NCI-H1436 treated with DMSO at 0.1 percent for 48 hours (cell line): ENCODE data around the gene ATPAF1.

Experiments used
- DNase-seq: peaks from one replicate; lab custom pipeline; 2025; lab: John Stamatoyannopoulos, UW

The ATPAF1 gene

DNA sequence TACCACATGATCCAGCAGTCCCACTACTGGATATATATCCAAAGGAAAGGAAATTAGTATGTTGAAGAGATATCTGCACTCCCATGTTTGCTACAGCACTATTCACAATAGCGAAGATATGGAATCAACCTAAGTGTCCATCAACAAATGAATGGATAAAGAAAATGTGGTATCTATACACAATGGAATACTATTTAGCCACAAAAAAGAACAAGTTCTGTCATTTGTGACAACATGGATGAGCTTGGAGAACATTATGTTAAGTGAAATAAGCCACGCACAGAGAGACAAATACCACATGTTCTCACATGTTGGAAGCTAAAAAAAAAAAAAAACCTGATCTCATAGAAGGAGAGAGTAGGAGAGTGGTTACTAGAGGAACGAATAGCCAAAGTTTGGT is 17.7 kb downstream of the ATPAF1 start:
- DNase-seq = no peak

DNA sequence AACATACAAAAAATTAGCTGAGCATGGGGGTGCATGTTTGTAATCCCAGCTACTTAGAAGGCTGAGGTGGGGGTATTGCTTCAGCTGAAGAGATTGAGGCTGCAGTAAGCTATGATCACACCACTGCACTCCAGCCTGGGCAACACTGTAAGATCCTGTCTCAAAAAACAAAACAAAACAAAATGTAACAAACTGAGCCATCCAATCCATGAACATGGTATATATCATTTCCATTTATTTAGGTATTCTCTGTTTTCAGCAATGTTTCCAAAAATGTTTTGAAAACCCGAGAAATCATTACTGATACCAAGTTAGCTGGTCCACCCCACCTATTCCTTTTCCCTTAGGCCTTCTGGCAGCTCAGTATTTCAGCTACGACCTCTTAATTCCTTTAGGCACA is 18.4 kb downstream of the ATPAF1 start:
- no peak for DNase-seq

DNA sequence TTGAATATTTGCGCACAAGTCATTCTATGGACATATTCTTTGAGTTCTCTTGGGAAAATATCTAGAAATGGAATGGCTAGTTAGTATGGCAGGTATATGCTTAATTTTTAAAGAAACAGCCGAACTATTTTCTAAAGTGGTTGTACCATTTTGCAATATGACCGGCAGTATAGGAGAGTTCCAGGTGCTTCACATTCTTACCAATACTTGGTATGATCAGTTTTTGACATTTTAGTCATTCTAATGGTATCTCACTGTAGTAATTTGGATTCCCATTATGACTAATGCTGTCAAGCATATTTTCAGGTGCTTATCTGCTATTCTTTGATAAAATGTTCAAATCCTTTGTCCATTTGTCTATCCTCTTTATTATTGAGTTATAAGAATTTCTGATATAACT is 20.6 kb downstream of the ATPAF1 start:
- DNase-seq = no peak

DNA sequence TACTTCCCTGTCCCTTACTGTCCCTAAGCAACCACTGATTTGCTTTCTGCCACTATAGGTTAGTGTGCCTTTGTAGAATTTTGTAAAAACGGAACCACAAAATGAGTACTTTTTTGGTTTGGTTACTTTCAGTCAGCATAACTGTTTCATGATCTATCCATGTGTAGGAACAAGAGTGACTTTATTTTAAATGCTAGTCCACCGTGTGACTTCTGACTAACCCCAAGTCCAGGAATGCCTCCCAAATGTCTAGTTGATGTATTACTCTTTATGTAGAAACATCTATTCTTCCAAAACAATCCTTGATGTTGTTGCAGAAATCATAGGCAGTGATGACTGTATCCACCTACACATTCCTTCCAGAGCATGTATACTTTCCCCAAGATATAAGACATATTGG is 21.3 kb downstream of the ATPAF1 start:
- no peak for DNase-seq

DNA sequence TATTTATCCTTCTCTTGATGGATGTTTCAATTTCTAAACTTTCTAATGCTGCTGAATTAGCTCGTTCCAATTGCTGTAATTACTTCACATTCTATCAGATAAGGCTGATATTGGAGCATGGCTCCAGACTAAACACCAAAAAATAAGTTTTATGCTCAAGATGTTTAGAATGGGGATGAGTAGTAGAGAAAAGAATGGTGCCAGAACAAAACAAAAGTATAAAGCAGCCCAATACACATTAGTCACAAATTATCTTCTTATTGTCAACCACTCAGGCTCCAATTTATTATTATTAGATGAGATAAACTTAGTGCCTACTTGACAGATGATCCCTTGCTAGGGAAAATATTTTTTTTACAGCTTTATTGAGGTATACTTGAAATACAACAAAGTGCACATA is 21.8 kb downstream of the ATPAF1 start:
- no peak for DNase-seq

DNA sequence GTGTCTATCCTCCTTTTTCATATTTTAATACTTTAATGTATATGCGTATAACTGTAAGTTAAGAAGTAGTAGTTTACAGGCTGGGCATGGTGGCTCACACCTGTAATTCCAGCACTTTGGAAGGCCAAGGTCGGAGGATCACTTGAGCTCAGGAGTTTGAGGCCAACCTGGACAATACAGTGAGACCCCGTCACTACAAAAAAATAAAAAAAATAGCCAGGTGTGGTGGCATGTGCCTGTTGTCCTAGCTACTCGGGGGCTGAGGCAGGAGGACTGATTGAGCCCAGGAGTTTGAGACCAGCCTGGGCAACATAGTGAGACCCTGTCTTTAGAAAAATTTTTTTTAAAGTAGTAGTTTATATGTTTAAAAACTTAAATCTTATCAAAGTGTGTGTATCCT is 22.3 kb downstream of the ATPAF1 start:
- DNase-seq = no peak

DNA sequence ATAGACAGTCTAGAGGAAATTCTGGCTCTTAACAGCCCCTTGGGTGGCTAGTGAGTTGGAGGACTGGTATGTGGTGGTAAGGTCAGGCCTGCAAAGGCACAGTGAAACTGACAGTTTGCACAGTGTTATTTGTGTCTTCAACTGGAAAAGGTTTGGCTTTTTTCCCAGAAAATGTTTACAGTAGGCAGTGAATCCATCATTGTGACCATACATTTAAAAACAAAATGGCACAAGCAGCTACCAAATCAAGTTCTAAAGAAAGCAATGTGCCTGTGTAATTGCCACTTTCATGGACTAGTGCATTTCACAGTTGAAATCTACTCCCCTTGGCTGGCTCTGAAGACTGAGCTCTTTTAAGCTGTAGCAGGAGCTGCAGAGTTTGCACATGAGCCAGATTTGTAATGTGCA is 24.8 kb downstream of the ATPAF1 start:
- DNase-seq = peak; percentile 49

DNA sequence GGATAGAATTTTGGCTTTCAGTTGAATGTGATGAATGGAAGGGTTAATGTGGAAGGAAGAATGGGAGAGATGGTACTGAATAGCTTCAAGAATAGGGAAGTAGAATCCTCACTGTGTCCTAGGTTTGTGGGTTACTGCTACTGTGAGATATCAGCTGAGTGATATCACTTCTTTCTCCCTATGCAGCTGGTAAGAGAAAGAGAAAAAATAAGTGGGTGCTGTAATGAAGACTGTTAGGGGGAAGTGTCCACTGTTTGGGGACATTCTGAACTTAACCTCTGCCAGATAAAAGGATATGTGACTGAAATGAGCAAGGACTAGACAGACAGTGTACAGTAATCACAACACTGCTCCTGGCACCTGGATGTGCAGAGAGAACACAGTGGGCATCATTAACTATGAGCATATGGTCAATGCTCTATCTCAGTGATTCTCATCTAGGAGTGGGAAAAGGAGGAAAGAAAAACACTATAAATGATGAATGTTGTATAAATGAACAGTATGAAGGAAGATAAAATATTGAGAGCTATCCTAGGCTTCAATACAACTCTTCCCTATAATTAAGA is 26.0 kb downstream of the ATPAF1 start:
- DNase-seq = no peak

DNA sequence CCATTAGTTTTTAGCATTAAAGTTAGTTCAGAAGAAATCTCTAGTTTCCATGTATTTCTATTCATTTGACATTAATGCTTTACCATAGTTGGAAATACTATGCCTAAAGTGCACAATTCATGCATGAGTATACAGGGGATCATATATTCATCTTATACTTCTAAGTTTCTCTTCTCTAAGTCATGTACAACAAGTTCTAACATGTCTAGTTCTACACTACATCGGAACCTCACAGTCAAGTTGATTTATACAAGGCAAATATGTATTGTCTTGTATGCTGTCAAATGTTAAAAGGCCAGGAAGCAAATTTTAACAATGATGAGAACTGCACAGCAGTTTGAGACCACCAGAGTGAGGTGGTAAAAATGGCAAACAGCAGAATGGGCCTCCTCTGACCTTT is 28.6 kb downstream of the ATPAF1 start:
- DNase-seq = no peak

DNA sequence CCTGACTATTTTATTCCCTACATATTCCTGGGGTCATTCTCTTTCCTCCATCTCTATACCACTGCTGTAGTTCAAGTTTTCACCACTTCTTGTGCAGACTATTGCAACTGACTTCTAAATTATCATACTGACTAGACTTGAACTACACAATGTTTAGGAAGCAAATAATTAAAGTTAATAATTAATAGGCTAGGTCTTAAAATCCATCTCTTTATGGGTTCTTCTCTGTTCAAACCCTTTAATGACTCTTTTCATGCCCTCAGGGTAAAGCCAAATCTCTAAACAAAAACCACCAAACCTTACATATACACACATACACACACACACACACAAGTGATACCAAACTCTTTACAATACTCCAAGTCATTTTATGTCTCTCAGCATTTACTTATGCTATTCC is 29.2 kb downstream of the ATPAF1 start:
- no peak for DNase-seq

DNA sequence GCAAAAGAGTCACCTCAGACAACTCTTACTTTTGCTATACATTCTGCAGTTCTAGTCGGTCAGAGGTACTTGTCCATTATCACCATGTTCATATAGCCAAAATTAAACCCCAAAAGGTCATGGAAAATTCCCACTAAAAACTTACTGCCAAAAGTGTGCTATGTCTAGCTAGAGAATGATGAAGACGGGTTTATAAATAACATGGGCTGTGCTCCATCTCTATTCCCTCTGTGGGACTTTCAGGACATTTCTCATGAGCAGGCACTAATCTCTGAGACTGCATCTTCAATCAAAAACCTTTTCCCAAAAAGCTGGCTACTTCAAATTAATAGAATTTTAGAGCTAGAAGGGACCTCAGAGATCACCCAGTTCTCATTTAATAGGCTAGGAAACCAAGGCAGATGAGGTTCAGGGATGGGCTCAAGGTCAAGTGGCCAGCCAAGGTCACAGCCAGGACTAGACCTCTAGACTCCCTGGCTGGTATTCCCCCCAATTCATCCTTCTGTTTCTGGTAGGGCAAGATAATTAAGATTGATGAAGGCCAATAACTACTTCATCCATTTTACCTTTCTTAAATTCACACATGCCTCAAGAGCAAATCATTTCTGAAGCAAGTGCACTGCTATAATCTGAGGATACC is 30.6 kb downstream of the ATPAF1 start:
- no peak for DNase-seq

DNA sequence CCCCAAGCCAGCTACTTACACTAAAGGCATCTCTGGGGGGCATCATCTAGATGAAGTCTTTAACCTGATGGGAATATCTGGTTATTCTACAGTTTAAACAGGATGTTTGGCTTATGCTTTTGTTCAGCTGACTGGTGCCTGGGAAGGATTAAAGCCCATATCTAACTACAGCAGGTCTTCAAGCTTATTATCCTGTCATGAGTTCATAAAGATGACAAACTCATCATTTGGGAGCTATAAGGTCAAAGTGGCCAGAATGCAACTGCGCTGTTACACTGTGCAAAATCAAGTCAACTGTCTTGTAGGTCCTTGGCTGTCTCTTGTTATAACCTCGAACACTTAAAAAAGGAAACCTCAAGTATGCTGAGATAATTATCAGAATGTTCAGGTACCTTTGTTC is 33.0 kb downstream of the ATPAF1 start:
- DNase-seq = no peak

DNA sequence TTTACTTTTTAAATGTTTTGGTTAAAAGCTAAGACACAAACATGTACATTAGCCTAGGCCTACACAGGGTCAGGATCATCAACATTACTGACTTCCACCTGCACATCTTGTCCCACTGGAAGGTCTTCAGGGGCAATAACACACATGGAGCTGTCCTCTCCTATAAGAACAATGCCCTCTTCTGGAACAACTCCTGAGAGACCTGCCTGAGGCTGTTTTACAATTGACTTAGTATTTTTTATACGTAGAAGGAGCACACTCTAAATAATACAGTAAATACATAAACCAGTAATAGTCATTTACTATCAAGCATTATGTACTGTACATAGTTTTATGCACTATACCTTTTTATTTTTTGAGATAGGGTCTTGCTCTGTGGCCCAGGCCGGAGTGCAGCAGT is 37.4 kb downstream of the ATPAF1 start:
- DNase-seq = no peak

DNA sequence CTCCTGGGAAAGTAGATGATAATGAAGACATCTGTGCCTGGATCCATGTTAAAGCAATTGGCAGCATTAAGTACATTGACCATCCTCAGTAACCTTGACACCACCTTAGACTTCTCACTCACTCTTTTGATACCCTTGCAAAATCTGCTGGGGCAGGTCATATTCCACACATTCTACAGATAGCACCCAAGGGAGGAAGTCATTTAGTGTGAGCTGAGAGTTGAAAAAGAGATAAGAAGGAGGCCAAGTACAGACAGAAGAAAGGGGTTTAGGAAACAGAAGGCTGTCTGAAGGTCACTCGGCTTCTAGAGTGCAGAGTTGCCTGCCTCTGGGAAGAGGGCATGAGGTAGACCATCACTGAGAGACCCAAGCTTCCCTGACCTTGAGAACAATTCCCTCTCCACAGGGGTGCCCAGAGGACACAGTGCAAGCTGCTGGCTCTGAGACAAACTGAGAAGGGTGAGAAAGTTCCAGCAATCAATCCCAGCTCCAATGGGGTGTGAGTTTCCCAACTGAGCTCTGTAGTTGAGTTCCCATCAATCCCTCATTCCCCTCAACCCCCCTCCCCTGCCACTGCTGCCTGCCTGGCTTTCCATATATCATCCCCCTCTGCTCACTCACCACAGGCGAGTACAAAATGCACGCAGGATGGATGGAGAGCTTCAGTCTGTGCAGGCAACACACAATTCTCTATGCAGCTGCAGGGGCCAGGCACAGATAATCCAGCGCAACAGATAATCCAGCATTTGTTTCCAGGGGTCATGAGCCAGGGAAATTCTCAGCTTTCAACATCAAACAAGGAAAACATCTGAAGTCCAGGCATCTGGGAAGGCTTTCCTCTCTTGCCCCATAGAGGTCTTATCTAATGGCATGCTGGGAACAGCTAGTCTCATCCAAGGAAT is 44.2 kb downstream of the ATPAF1 start:
- DNase-seq = no peak

DNA sequence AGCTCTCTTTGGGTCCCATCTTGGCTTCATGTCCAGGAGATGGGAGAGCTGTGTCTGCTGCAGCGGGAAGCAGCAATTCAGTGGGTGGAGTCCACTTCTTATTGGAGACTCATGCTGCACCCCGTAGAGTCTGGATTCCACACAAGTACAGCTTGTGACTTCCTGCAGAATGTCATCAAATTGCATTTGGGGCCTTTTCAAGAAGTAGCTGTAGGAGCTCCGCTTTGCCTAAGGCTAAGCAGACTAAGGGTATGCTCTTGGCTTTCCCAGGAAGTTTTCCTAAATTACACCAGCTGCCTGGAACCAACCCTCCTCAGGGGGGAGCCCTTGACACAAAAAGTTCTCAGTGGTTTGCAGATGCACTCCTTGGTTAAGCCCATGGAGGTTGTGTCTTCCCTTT is 45.8 kb downstream of the ATPAF1 start:
- DNase-seq = no peak

DNA sequence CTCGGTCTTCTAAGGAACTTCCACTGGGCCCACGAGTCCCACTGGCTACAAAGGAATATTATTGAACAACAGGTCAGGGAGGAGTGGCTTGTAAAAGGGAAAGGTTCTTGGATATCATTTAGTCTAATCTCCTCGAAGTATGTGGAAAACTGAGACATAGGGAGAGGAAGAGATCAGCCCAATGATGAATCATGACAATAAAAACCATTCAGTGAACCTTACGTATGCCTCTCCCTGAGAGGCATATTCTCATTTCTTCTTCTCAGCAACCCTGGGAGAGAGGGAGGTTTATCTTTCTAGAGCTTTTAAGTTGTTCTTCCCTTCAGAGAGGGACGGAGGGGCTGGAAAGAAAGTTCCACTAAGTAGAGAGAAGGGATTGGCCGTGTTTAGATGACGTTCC is 46.2 kb downstream of the ATPAF1 start:
- no peak for DNase-seq

DNA sequence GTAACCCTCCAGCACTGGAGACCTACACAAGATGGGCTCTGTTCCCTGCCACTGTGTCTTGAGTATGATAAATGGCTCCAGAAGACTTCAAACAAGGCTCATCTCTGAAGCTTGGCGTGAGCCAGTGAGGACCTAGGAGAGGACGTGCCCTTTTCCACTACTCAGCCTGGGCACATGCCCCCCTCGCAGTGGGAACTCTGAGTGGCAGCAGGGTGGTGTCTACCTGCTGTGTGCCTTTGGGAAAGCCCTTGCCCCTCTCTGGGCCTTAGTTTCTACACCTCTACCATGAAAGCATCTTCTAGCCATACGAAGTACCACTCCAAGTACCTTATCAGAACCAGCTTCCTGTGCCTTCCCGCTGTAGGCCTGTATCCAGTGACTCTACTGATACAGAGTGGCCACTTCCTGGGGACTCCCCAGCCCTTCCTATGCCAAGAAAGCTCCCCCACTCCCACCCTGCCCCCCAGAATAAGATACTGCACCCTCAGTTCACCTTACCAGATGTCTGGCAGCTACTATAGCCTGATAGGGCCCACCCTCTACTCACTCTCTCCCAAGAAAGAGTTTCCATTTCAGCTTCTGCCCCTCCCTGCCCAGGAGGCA is 48.4 kb downstream of the ATPAF1 start:
- DNase-seq = no peak

DNA sequence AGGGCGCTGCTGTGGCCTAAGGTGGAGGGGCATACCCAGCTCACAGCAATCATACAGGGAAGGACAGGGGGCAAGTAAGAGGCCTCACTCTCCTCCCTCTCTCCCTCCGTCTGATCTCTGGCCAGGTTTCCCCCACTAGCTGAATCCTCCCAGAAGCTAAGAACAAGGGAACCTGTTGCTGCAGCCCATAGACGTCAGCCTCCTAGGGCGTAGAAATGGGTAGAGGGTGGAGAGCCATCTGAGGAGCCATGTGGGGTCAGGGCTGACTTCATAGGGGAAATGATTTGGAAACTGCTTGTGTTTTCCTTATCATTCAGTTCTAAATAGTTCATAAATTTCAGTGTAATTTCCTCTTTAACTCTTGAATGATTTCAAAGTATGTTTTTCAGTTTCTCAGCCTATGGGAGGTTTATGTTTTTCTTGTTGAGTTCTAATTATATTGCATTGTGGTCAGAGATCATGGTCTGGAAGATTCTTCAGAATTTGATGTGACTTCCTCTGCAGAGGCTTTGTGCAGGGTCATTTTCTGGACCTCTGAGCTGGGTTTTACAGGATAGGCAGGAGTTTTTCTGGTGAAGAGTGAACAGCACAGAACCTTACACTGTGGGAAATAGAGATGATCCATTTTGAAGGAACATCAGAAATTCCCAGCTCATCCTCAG is 49.3 kb downstream of the ATPAF1 start:
- no peak for DNase-seq

DNA sequence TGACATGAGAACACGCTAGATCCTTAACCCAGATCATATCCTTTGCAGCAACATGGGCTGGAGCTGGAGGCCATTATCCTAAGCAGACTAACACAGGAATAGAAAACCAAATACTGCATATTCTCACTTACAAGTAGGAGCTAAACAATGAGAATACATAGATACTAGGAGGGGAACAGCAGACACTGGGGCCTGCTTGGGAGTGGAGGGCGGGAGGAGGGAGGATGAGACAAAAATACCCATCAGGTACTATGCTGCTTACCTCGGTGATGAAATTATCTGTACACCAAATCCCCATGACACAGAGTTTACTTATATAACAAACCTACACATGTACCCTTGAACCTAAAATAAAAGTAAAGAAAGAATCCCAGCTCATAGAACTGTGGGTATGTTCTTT is 50.3 kb downstream of the ATPAF1 start:
- no peak for DNase-seq

DNA sequence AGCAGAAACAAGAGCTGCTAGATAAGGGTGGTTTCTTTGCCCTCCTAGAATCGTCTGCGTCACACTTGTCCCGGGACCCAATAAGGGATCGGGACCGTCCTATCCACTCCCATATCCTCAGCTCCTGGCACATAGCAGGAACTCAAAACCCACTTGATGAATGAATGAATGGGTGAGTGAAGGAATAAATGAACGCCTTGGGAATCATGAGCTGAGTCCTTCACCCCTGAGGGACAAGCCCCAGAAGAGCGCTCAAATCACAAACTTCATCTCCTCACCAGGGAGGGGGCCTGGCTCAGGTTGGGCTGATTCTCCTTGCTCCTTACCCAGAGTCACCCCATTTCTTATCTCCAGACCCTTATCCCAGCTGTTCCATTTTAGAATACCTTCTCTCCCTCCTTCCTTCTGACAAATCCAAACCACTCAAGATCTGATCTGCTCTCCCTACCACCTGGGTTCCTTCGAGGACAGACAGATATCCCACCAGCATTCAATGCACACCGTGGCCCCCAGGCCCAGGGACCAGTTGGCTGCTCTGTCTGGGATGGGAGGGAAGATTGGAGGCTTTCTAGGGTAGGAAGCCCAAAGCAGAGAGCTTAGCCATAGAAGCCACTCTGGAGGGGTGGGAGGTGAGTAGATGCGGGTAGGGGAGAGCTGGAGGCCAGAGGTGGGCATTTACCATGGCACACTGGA is 50.9 kb downstream of the ATPAF1 start:
- no peak for DNase-seq

DNA sequence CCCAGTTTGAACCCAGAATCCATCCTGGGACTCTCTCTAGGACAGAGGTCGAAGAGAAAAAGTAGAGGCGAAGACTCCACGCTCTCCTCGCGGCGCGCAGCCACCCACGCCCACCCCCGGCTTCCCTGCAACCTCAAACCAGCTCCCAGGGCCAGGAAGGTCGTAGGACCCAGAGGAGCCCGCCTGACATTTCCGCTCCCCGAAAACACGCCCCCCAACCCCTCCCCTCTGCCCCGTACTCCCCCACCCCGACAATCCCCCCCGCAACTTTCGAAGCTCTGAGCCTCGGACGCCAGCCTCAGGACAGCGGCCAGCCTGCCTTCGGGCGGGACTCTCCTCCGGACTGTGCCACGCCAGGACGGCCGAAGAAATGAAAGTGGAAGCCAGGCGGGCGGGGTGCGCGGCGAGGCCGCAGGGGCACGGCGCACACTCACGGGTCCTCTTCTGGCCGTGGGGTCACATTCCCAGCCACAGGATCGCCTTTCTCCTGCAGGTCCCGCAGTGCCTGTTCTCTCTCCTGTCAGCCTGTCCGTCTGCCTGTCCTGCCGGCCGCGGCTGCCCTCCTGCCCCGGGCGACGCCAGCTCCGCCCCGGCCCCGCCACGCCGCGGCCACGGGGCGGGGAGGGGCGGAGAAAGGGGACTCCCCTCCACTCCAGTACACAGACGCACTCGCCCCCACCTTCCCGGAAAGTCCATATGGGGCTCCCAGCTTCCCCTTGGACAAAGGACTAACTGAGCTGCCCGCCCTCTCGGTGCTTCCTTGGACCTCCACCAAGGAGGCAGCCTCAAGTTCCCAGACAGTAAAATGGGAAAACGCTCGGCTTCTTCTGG is 51.7 kb downstream of the ATPAF1 start, which contains the start of gene MOB3C:
MOB3C (minus strand) TSS at position 535 of the 831 bp plus-strand sequence. CDS start 3,490 bp downstream, outside the sequence.
- DNase-seq = no peak
